IMR-90 (cell line): ENCODE measurements around the gene MMEL1. TPM values are rescaled to one million over a fixed set of nuclear protein-coding genes. Genes with fewer than 3 reads are reported as not detected.

ENCODE experiments used
- ATAC-seq: fragments of 200-7000 bp; cut with Tn5 transposase; 2 replicates; pipeline ENCODE4 v1.9.1; 2020; ENCODE audit warnings: low read depth, mild to moderate bottlenecking, moderate library complexity
- BruUV-seq: library from RNA; stranded (reverse); fragments of 400-500 nt; replicated peaks from 2 replicates; lab custom pipeline; 2021; lab: Mats Ljungman, UMichigan
- CTCF ChIA-PET: fragments of 300-600 bp; formaldehyde crosslinking; extraction: SDS; loops from one replicate; lab custom pipeline; 2021; ENCODE audit warnings: antibody characterized with exemption; lab: Yijun Ruan, JAX
- POLR2A ChIA-PET: fragments of 300-600 bp; sonication (Branson Sonifier 250); formaldehyde crosslinking; loops from one replicate; lab custom pipeline; 2022; ENCODE audit warnings: antibody characterized with exemption; ENCODE audit not compliant: unreplicated experiment; lab: Charles Lee
- DNase-seq: peaks from one replicate; pipeline ENCODE4 v3.0.0; 2013
- H2AFZ ChIP-seq: replicated peaks from 2 replicates; pipeline ENCODE3; 2013; ENCODE audit warnings: low read length, mild to moderate bottlenecking; ENCODE audit not compliant: poor library complexity
- H2AK5ac ChIP-seq: 2 replicates; pipeline ENCODE4 v1.6.1; 2013; ENCODE audit warnings: low read depth, low read length, inconsistent platforms
- H2AK9ac ChIP-seq: replicated peaks from 2 replicates; pipeline ENCODE3; 2013; ENCODE audit warnings: mild to moderate bottlenecking, low read depth, low read length, moderate library complexity; ENCODE audit not compliant: poor library complexity
- H2BK120ac ChIP-seq: 2 replicates; pipeline ENCODE4 v1.6.1; 2013; ENCODE audit warnings: low read depth, low read length, inconsistent platforms
- H2BK15ac ChIP-seq: 3 replicates; pipeline ENCODE4 v1.6.1; 2013; ENCODE audit warnings: low read depth, low read length, inconsistent platforms
- H2BK20ac ChIP-seq: 2 replicates; pipeline ENCODE4 v1.6.1; 2013; ENCODE audit warnings: low read depth, mild to moderate bottlenecking, inconsistent platforms, low read length, moderate library complexity
- H2BK5ac ChIP-seq: 2 replicates; pipeline ENCODE4 v1.6.1; 2013; ENCODE audit warnings: mild to moderate bottlenecking, low read depth, low read length, inconsistent platforms; ENCODE audit not compliant: poor library complexity, severe bottlenecking
- H3K14ac ChIP-seq: replicated peaks from 2 replicates; pipeline ENCODE4 v1.6.1; 2013; ENCODE audit warnings: low read depth, low read length, inconsistent platforms
- H3K18ac ChIP-seq: 2 replicates; pipeline ENCODE4 v1.6.1; 2013; ENCODE audit warnings: low read depth, low read length, control low read depth
- H3K23ac ChIP-seq: 2 replicates; pipeline ENCODE4 v1.6.1; 2013; ENCODE audit warnings: low read depth, low read length, inconsistent platforms
- H3K27ac ChIP-seq: 2 replicates; pipeline ENCODE4 v1.5.1; 2013; ENCODE audit warnings: mild to moderate bottlenecking, control low read depth, low read length; ENCODE audit not compliant: insufficient read depth
- H3K27me3 ChIP-seq: 2 replicates; pipeline ENCODE4 v1.6.1; 2013; ENCODE audit warnings: low read length; ENCODE audit not compliant: control insufficient read depth, insufficient read depth
- H3K36me3 ChIP-seq: 2 replicates; pipeline ENCODE4 v1.6.1; 2013; ENCODE audit warnings: low read length, mixed read lengths; ENCODE audit not compliant: control insufficient read depth, insufficient read depth
- H3K4ac ChIP-seq: 2 replicates; pipeline ENCODE4 v1.6.1; 2013; ENCODE audit warnings: low read depth, low read length, inconsistent platforms
- H3K4me1 ChIP-seq: 2 replicates; pipeline ENCODE4 v1.6.1; 2013; ENCODE audit warnings: low read length, mixed read lengths; ENCODE audit not compliant: control insufficient read depth, insufficient read depth
- H3K4me2 ChIP-seq: 2 replicates; pipeline ENCODE4 v1.6.1; 2013; ENCODE audit warnings: low read depth, mild to moderate bottlenecking, control low read depth, low read length, moderate library complexity
- H3K4me3 ChIP-seq: 2 replicates; pipeline ENCODE4 v1.5.1; 2013; ENCODE audit warnings: low read depth, mild to moderate bottlenecking, control low read depth, low read length, moderate library complexity; ENCODE audit not compliant: insufficient read depth
- H3K56ac ChIP-seq: 2 replicates; pipeline ENCODE4 v1.6.1; 2013; ENCODE audit warnings: low read length, inconsistent platforms; ENCODE audit not compliant: insufficient read depth; ENCODE audit errors: extremely low read depth
- H3K79me1 ChIP-seq, 2 experiments: 2 replicates each; pipeline ENCODE4 v1.6.1; 2013; ENCODE audit warnings: low read length in 2 of 2, inconsistent platforms in 1 of 2, low read depth in 1 of 2
- H3K9ac ChIP-seq: 2 replicates; pipeline ENCODE4 v1.6.1; 2013; ENCODE audit warnings: low read depth, low read length, control low read depth
- H3K9me1 ChIP-seq: 2 replicates; pipeline ENCODE4 v1.6.1; 2013; ENCODE audit warnings: low read length, inconsistent platforms; ENCODE audit not compliant: insufficient read depth
- H3K9me3 ChIP-seq: 2 replicates; pipeline ENCODE4 v1.6.1; 2013; ENCODE audit warnings: low read length; ENCODE audit not compliant: control insufficient read depth, insufficient read depth
- H4K20me1 ChIP-seq: 2 replicates; pipeline ENCODE4 v1.6.1; 2013; ENCODE audit warnings: low read length, inconsistent platforms; ENCODE audit not compliant: insufficient read depth
- H4K5ac ChIP-seq: 2 replicates; pipeline ENCODE4 v1.6.1; 2013; ENCODE audit warnings: mild to moderate bottlenecking, low read depth, low read length, control low read depth
- H4K8ac ChIP-seq, 2 experiments: 2 replicates each; pipeline ENCODE4 v1.6.1; 2013; ENCODE audit warnings: low read depth in 2 of 2, low read length in 2 of 2, control low read depth in 1 of 2, inconsistent platforms in 1 of 2
- H4K91ac ChIP-seq: 2 replicates; pipeline ENCODE4 v1.6.1; 2013; ENCODE audit warnings: low read depth, low read length, inconsistent platforms; ENCODE audit not compliant: insufficient read depth
- CEBPB ChIP-seq: IDR thresholded peaks from 2 replicates; pipeline ENCODE4 v1.6.1; 2012; ENCODE audit warnings: low read depth, low read length, improper control_type of control experiment
- MAZ ChIP-seq: IDR thresholded peaks from 2 replicates; pipeline ENCODE4 v1.6.1; 2012; ENCODE audit warnings: low read depth, mild to moderate bottlenecking, low read length, improper control_type of control experiment, moderate library complexity, borderline replicate concordance
- NFE2L2 ChIP-seq: fragments of 150-350 bp; IDR thresholded peaks from 2 replicates; pipeline ENCODE4 v1.6.1; 2016; ENCODE audit warnings: low read depth, mild to moderate bottlenecking, low read length
- RFX5 ChIP-seq: IDR thresholded peaks from 2 replicates; pipeline ENCODE4 v1.8.0; 2012; ENCODE audit warnings: low read depth, mild to moderate bottlenecking, low read length, moderate library complexity
- WGBS, 2 experiments: methylation state at CpG; one replicate each; pipeline versions ENCODE4 v1.1.5 to v1.1.7; 2013; ENCODE audit warnings: missing lambda C conversion rate in 2 of 2; ENCODE audit not compliant: insufficient read length in 1 of 2; ENCODE audit errors: extremely low coverage in 2 of 2; 5-methylcytosine and 5-hydroxymethylcytosine counted together
- dilution Hi-C: fragments of 300-500 bp; cut with HindIII; formaldehyde crosslinking; loops from one replicate; pipeline ENCODE4 v1.14.3; 2018; ENCODE audit warnings: low sequenced_read_pairs; ENCODE audit not compliant: unreplicated experiment
- in situ Hi-C: fragments of 300-500 bp; cut with MboI; formaldehyde crosslinking; loops from 3 replicates; pipeline ENCODE4 v1.14.3; 2019; ENCODE audit warnings: low sequenced_read_pairs, inconsistent platforms, mixed read lengths
- intact Hi-C: fragments of 100-400 bp; cut with micrococcal nuclease; formaldehyde crosslinking; loops from 2 replicates; pipeline ENCODE4 v1.10.0; 2022
- polyA plus RNA-seq, 3 experiments: library from polyadenylated mRNA; depleted of rRNA; stranded (reverse); fragments of >200 nt; gene quantifications; 2 replicates each; pipeline ENCODE4 v1.2.3, GENCODE V29; 2012; ENCODE audit warnings: low replicate concordance in 1 of 3
- total RNA-seq: library from RNA; depleted of rRNA; stranded (reverse); fragments of >200 nt; gene quantifications from 2 replicates; pipeline ENCODE4 v1.2.3, GENCODE V29; 2012

Gene MMEL1
- total and polyA plus RNA-seq, 2 of the 4 experiments (the other 2 are of a cell fraction) = under 0.01 to 0.12 TPM

- BruUV-seq = no TSS peak
- Histone ChIP-seq H3K4me3 (no peak overlapping the region), H2BK120ac (no peak overlapping the region), H3K79me1 (no peaks in the 10 kb centered on the region), H3K9ac (no peak overlapping the region), H4K5ac (no peak overlapping the region), H3K9me3 (0 out of 2 replicates have a peak, but pooled peaks cover 2% of the 10 kb centered on the region), H2BK5ac (no peak overlapping the region), H3K18ac (no peak overlapping the region), H2AK5ac (no peak overlapping the region), H3K4me1 (no peaks in the 10 kb centered on the region), H2BK15ac (no peak overlapping the region), H3K27me3 (no peaks in the 10 kb centered on the region; the same call in 1 of the 2 replicates), H4K8ac (no peak overlapping the region), H3K27ac (no peak overlapping the region), H3K14ac (no peak overlapping the region), H2AK9ac (no peak overlapping the region), H4K91ac (no peak overlapping the region), H3K4ac (no peak overlapping the region), H4K20me1 (no peaks in the 10 kb centered on the region), H2AFZ (no peak overlapping the region), H2BK20ac (no peak overlapping the region), H3K9me1 (no peaks in the 10 kb centered on the region), H3K56ac (no peak overlapping the region), H3K36me3 (no peaks in the 10 kb centered on the region), H3K23ac (no peak overlapping the region), H3K4me2 (no peak overlapping the region)
- ChIA-PET POLR2A (no interaction called here), CTCF (no interaction called here)
- dilution Hi-C loops (no loop called here), in situ Hi-C loops (no loop called here), intact Hi-C loops (no loop called here)
- TF ChIP-seq CEBPB (no peak), NFE2L2 (no peak), MAZ (no peak), RFX5 (no peak)
- DNase-seq = no peak
- 39% methylated on average over 3 of the region's 18 CpGs; no CpG with 5 or more reads in 1 of the 2 experiments for WGBS, 2 experiments
- no peak for ATAC-seq
These were observed 29.8 kb downstream of the MMEL1 start for GRCh38 chr1:2602866-2603520.
